GM12875 (cell line): ENCODE results near the gene SLC25A39.
A peak's percentile ranks its signal among the peaks of the same experiment; 100 is the strongest.

Source experiments
- H3K4me3 ChIP-seq: one replicate; pipeline ENCODE4 v1.5.1; 2011; ENCODE audit warnings: low read depth, low read length, control low read depth
- CTCF ChIP-seq: IDR thresholded peaks from 2 replicates; pipeline ENCODE4 v1.5.1; 2011; ENCODE audit warnings: low read depth, mild to moderate bottlenecking, control low read depth, inconsistent platforms, low read length, moderate library complexity, borderline replicate concordance; ENCODE audit not compliant: insufficient read depth

The SLC25A39 gene

GRCh38 chr17:44327715-44328449, 3.3 kb upstream of the SLC25A39 start:
- TF ChIP-seq CTCF = no peak

GRCh38 chr17:44326861-44327444, 2.3 kb upstream of the SLC25A39 start:
- TF ChIP-seq CTCF = no peak
- H3K4me3 ChIP-seq = peak overlapping the region; percentile 48

More at GRCh38 chr17:44327715-44328449, 3.3 kb upstream of the SLC25A39 start:
- no peak overlapping the region for H3K4me3 ChIP-seq

- peak overlapping the region; percentile 94 for H3K4me3 ChIP-seq
- TF ChIP-seq CTCF = no peak
These were observed 492 bp downstream of the SLC25A39 start for GRCh38 chr17:44324092-44324570.

- H3K4me3 ChIP-seq = peak overlapping the region; percentile 94
- TF ChIP-seq CTCF = no peak
These were observed 1.1 kb downstream of the SLC25A39 start for GRCh38 chr17:44323359-44324091.

GRCh38 chr17:44322236-44322895, 2.3 kb downstream of the SLC25A39 start:
- TF ChIP-seq CTCF = no peak
- no peak overlapping the region for H3K4me3 ChIP-seq

GRCh38 chr17:44321246-44322120, 3.1 kb downstream of the SLC25A39 start:
- no peak for TF ChIP-seq CTCF
- H3K4me3 ChIP-seq = no peak overlapping the region
